Measurements from ENCODE around the gene SLC25A6.

GRCh38 chrX:1392376-1393068 lies 609 bp upstream of the SLC25A6 start:
- TF ChIP-seq EZH2 (IDR thresholded peaks at IDR 0.05; ENCODE audit: insufficient read depth, poor library complexity, severe bottlenecking) (no peak), EZH2phosphoT487 (IDR thresholded peaks at IDR 0.05; ENCODE audit: insufficient read depth, low read depth) (no peak)

All from GM23248 (cell line).